H1 (cell line): ENCODE data around the gene ZNF665. TPM values are rescaled to one million over a fixed set of nuclear protein-coding genes. Genes with fewer than 3 reads are reported as not detected.

Experiments used
- CTCF ChIA-PET: fragments of 300-600 bp; sonication (Branson Sonifier 250); formaldehyde crosslinking; loops from one replicate; lab custom pipeline; 2021; ENCODE audit not compliant: partially characterized antibody; lab: Charles Lee
- POLR2A ChIA-PET: fragments of 300-600 bp; sonication (Branson Sonifier 250); formaldehyde crosslinking; loops from one replicate; lab custom pipeline; 2021; ENCODE audit warnings: inconsistent platforms; ENCODE audit not compliant: partially characterized antibody; lab: Charles Lee
- DNase-seq, 2 experiments: peaks; one replicate each; pipeline versions ENCODE4 v3.0.0 to v3.0.0-alpha.2; 2010 to 2022; ENCODE audit warnings: low spot score in 2 of 2, low read depth in 1 of 2, mixed read lengths in 1 of 2
- FAIRE-seq: peaks from 2 replicates; lab custom pipeline; 2011; peaks lifted over from hg19 to GRCh38; lab: Jason Lieb, UNC
- H2AFZ ChIP-seq: 2 replicates; pipeline ENCODE4 v1.8.1; 2012; ENCODE audit warnings: low read length, inconsistent platforms
- H2AK5ac ChIP-seq: 2 replicates; pipeline ENCODE4 v1.6.1; 2013; ENCODE audit warnings: low read depth, low read length
- H2BK120ac ChIP-seq: replicated peaks from 2 replicates; pipeline ENCODE3; 2013; ENCODE audit warnings: low read depth, low read length, inconsistent platforms
- H2BK12ac ChIP-seq: 2 replicates; pipeline ENCODE4 v1.6.1; 2013; ENCODE audit warnings: low read depth, low read length
- H2BK15ac ChIP-seq: 2 replicates; pipeline ENCODE4 v1.6.1; 2013; ENCODE audit warnings: low read length
- H2BK20ac ChIP-seq: 2 replicates; pipeline ENCODE4 v1.6.1; 2013; ENCODE audit warnings: low read length
- H2BK5ac ChIP-seq: 2 replicates; pipeline ENCODE4 v1.6.1; 2013; ENCODE audit warnings: low read depth, low read length
- H3K14ac ChIP-seq: 2 replicates; pipeline ENCODE4 v1.6.1; 2013; ENCODE audit warnings: inconsistent platforms; ENCODE audit not compliant: insufficient read length
- H3K18ac ChIP-seq: 2 replicates; pipeline ENCODE4 v1.6.1; 2013; ENCODE audit warnings: low read length; ENCODE audit errors: extremely low read depth
- H3K23ac ChIP-seq: 2 replicates; pipeline ENCODE4 v1.6.1; 2013; ENCODE audit warnings: inconsistent platforms; ENCODE audit not compliant: insufficient read length
- H3K23me2 ChIP-seq: 2 replicates; pipeline ENCODE4 v1.6.1; 2013; ENCODE audit warnings: low read depth, low read length
- H3K27ac ChIP-seq: 2 replicates; pipeline ENCODE4 v1.6.1; 2011; ENCODE audit warnings: low read depth, low read length, inconsistent platforms
- H3K27me3 ChIP-seq, 4 experiments: replicated peaks in 1 of 4; 1 replicate in 1 of 4; 2 replicates in 3 of 4; pipeline versions ENCODE4 v1.6.1 to v1.8.1; 2011 to 2013; ENCODE audit warnings: low read length in 3 of 4, mild to moderate bottlenecking in 3 of 4, inconsistent platforms in 2 of 4, mixed read lengths in 2 of 4, moderate library complexity in 1 of 4; ENCODE audit not compliant: control insufficient read depth in 3 of 4, insufficient read depth in 3 of 4; ENCODE audit errors: extremely low read depth in 1 of 4
- H3K36me3 ChIP-seq, 4 experiments: 2 replicates each; pipeline versions ENCODE4 v1.6.1 to v1.8.1; 2011 to 2013; ENCODE audit warnings: mild to moderate bottlenecking in 4 of 4, low read length in 3 of 4, moderate library complexity in 2 of 4, control low read depth in 1 of 4, inconsistent platforms in 1 of 4; ENCODE audit not compliant: insufficient read depth in 4 of 4, control insufficient read depth in 2 of 4
- H3K4ac ChIP-seq: replicated peaks from 2 replicates; pipeline ENCODE3; 2013; ENCODE audit warnings: low read length, low read depth, mixed read lengths, inconsistent platforms; ENCODE audit not compliant: insufficient read length
- H3K4me1 ChIP-seq, 4 experiments: replicated peaks in 1 of 4; 1 replicate in 1 of 4; 2 replicates in 3 of 4; pipeline versions ENCODE4 v1.6.1 to v1.8.1; 2011 to 2013; ENCODE audit warnings: low read length in 3 of 4, inconsistent platforms in 2 of 4, mixed read lengths in 1 of 4; ENCODE audit not compliant: insufficient read depth in 4 of 4, control insufficient read depth in 3 of 4
- H3K4me2 ChIP-seq, 2 experiments: 2 replicates each; pipeline versions ENCODE4 v1.6.1 to v1.8.1; 2011 to 2013; ENCODE audit warnings: low read depth in 2 of 2, low read length in 2 of 2, control low read depth in 1 of 2, inconsistent platforms in 1 of 2, mild to moderate bottlenecking in 1 of 2; ENCODE audit not compliant: insufficient read depth in 1 of 2
- H3K4me3 ChIP-seq, 4 experiments: fragments of 200-600, 300-600 bp in 1 of 4; sonication (generic), shearing (Covaris generic), sonication (Bioruptor Twin) in 1 of 4; 2 replicates each; pipeline versions ENCODE4 v1.5.1 to v1.8.1; 2011 to 2016; ENCODE audit warnings: low read length in 4 of 4, low read depth in 3 of 4, control low read depth in 2 of 4, inconsistent platforms in 2 of 4, mild to moderate bottlenecking in 2 of 4, mixed read lengths in 1 of 4, moderate library complexity in 1 of 4; ENCODE audit not compliant: insufficient read depth in 2 of 4; ENCODE audit errors: extremely low read depth in 1 of 4
- H3K56ac ChIP-seq: replicated peaks from 2 replicates; pipeline ENCODE3; 2013; ENCODE audit warnings: low read depth, mild to moderate bottlenecking, mixed read lengths, low read length, inconsistent platforms; ENCODE audit not compliant: insufficient read length
- H3K79me1 ChIP-seq: 2 replicates; pipeline ENCODE4 v1.6.1; 2013; ENCODE audit warnings: low read depth, low read length, control low read depth
- H3K79me2 ChIP-seq, 2 experiments: 2 replicates each; pipeline versions ENCODE4 v1.6.1 to v1.8.1; 2012 to 2013; ENCODE audit warnings: low read length in 2 of 2, mild to moderate bottlenecking in 2 of 2, inconsistent platforms in 1 of 2; ENCODE audit not compliant: insufficient read depth in 2 of 2, control insufficient read depth in 1 of 2
- H3K9ac ChIP-seq, 4 experiments: replicated peaks in 1 of 4; 1 replicate in 1 of 4; 2 replicates in 3 of 4; pipeline versions ENCODE4 v1.6.1 to v1.8.1; 2011 to 2013; ENCODE audit warnings: low read depth in 3 of 4, low read length in 3 of 4, control low read depth in 2 of 4, mild to moderate bottlenecking in 2 of 4, moderate library complexity in 2 of 4, inconsistent platforms in 1 of 4; ENCODE audit errors: extremely low read depth in 1 of 4
- H3K9me3 ChIP-seq, 2 experiments: 2 replicates each; pipeline versions ENCODE4 v1.6.1 to v1.8.1; 2012 to 2013; ENCODE audit warnings: mild to moderate bottlenecking in 2 of 2, moderate library complexity in 2 of 2, control low read depth in 1 of 2, inconsistent platforms in 1 of 2, low read depth in 1 of 2, low read length in 1 of 2, mixed read lengths in 1 of 2; ENCODE audit not compliant: insufficient read depth in 2 of 2
- H4K20me1 ChIP-seq, 2 experiments: replicated peaks in 1 of 2; 2 replicates each; pipeline versions ENCODE3 to v1.8.1; 2011 to 2013; ENCODE audit warnings: inconsistent platforms in 2 of 2, low read length in 2 of 2, mild to moderate bottlenecking in 1 of 2; ENCODE audit not compliant: insufficient read depth in 2 of 2, control insufficient read depth in 1 of 2
- H4K5ac ChIP-seq: 2 replicates; pipeline ENCODE4 v1.6.1; 2013; ENCODE audit warnings: low read length, low read depth, mixed read lengths, inconsistent platforms; ENCODE audit not compliant: insufficient read length
- H4K8ac ChIP-seq: 2 replicates; pipeline ENCODE4 v1.8.0; 2013; ENCODE audit warnings: mild to moderate bottlenecking, moderate library complexity, low read length, inconsistent platforms; ENCODE audit not compliant: insufficient read depth; ENCODE audit errors: extremely low read depth
- H4K91ac ChIP-seq: replicated peaks from 2 replicates; pipeline ENCODE3; 2013; ENCODE audit warnings: low read length, mixed read lengths, inconsistent platforms; ENCODE audit not compliant: insufficient read length
- CBX8 ChIP-seq: fragments of 300-800, 300-1000 bp; sonication (generic); IDR thresholded peaks from 2 replicates; pipeline ENCODE4 v1.7.1; 2016; ENCODE audit warnings: low read depth, low read length, borderline replicate concordance
- KDM4A ChIP-seq: IDR thresholded peaks from one replicate; pipeline ENCODE4 v1.7.1; 2012; ENCODE audit warnings: low read depth, mild to moderate bottlenecking, moderate library complexity, low read length, inconsistent platforms; ENCODE audit not compliant: severe bottlenecking
- WGBS, 2 experiments: shearing (Covaris generic) in 1 of 2; methylation state at CpG; one replicate each; pipeline versions ENCODE4 v1.1.6 to v1.1.7; 2013 to 2015; ENCODE audit warnings: low lambda C conversion rate in 2 of 2, mixed read lengths in 2 of 2, inconsistent platforms in 1 of 2, low coverage in 1 of 2, missing lambda C conversion rate in 1 of 2; ENCODE audit not compliant: insufficient replicate concordance in 2 of 2, insufficient coverage in 1 of 2, insufficient read length in 1 of 2; ENCODE audit errors: extremely low coverage in 1 of 2, missing lambda C conversion rate in 1 of 2; 5-methylcytosine and 5-hydroxymethylcytosine counted together
- polyA plus RNA-seq, 7 experiments: library from polyadenylated mRNA; depleted of rRNA in 3 of 7; stranded (reverse) in 5 of 7; unstranded in 2 of 7; fragments of >200 nt in 5 of 7; fragments of 200-250 nt in 2 of 7; gene quantifications; 1 replicate in 5 of 7; 2 replicates in 1 of 7; 4 replicates in 1 of 7; pipeline versions ENCODE4 v1.2.1 to v1.2.3, GENCODE V29; 2011 to 2013; ENCODE audit warnings: missing spikeins in 2 of 7, mixed read lengths in 2 of 7
- total RNA-seq: library from RNA; stranded (reverse); fragmentation: NEBNext Ultra II Directional; extraction: Animal tissue kit (Norgen Biotek cat#: 25700); gene quantifications from 2 replicates; pipeline ENCODE4 v1.2.1, GENCODE V29; 2021

ZNF665 gene
- total and polyA plus RNA-seq, 2 of the 8 experiments (the other 6 are each of a cell fraction or from before 2014, with no cell fraction given) = 2.4 to 6.4 TPM

GRCh38 chr19:53193535-53194222, 521 bp upstream of the ZNF665 start:
- H3K18ac ChIP-seq = peak overlapping the region; percentile 60; the same call in 1 of the 2 replicates
- H2BK15ac ChIP-seq = peak overlapping the region; percentile 92; the same call in 1 of the 2 replicates
- CTCF ChIA-PET = interaction anchor here (1.2 to 1.3 kb wide), 2 partner anchors 173 to 199 kb away, joined by 3 read pairs; no protein-coding TSS in a partner anchor
- peak overlapping the region; percentile 16 to 98 (median 60) for H3K4me3 ChIP-seq
- H3K9ac ChIP-seq = no peak overlapping the region
- peaks cover 0 to 2% (median 2%) of the 10 kb centered on the region in 4 experiments; a peak in 3 of 7 replicates for H3K27me3 ChIP-seq
- H4K91ac ChIP-seq = peak overlapping the region; percentile 25
- H3K9me3 ChIP-seq = no peaks in the 10 kb centered on the region; a peak in 1 of 4 replicates
- FAIRE-seq (peak; percentile 28), DNase-seq (no peak)
- H3K14ac ChIP-seq = no peak overlapping the region
- H4K5ac ChIP-seq = no peak overlapping the region
- no peaks in the 10 kb centered on the region for H3K79me2 ChIP-seq
- H3K79me1 ChIP-seq = no peaks in the 10 kb centered on the region
- H3K23ac ChIP-seq = no peak overlapping the region
- WGBS, 2 experiments = 68% methylated on average over 12 of the region's 12 CpGs; no CpG with 5 or more reads in 1 of the 2 experiments
- H2BK20ac ChIP-seq = no peak overlapping the region
- no peak overlapping the region for H2BK5ac ChIP-seq
- POLR2A ChIA-PET = no interaction called here
- no peak overlapping the region for H4K8ac ChIP-seq
- peak overlapping the region; percentile 63 for H2BK120ac ChIP-seq
- peak overlapping the region; percentile 59 to 81 for H3K4me2 ChIP-seq
- 0 out of 2 replicates have a peak overlapping the region, but pooled peaks have one; percentile 89 for H2AFZ ChIP-seq
- 0 out of 2 replicates have a peak overlapping the region, but pooled peaks have one; percentile 10 for H2AK5ac ChIP-seq
- TF ChIP-seq KDM4A = peak; percentile 15
- TF ChIP-seq CBX8 = no peak
- H3K4ac ChIP-seq = no peak overlapping the region
- 0 out of 8 replicates have a peak, but pooled peaks cover 0 to 2% (median 0%) of the 10 kb centered on the region in 4 experiments for H3K36me3 ChIP-seq
- 0 out of 2 replicates have a peak overlapping the region, but pooled peaks have one; percentile 2 for H2BK12ac ChIP-seq
- peaks cover 6% of the 10 kb centered on the region; the same call in 1 of the 2 replicates for H3K23me2 ChIP-seq
- H4K20me1 ChIP-seq = peaks cover 0 to 2% of the 10 kb centered on the region in 2 experiments
- no peak overlapping the region for H3K27ac ChIP-seq
- H3K56ac ChIP-seq = no peak overlapping the region
- peaks cover 0 to 4% (median 2%) of the 10 kb centered on the region in 4 experiments; a peak in 2 of 7 replicates for H3K4me1 ChIP-seq
